Islet precursor cell (in vitro differentiated cells): Measurements from ENCODE around the gene IGSF10.
"Not testable (repeated sequence)": the region's sequence is repeated elsewhere in the genome, so short reads cannot be mapped to it uniquely, and the experiment has no call there.

Experiments
- DNase-seq: peaks from one replicate; pipeline ENCODE4 v3.0.0-alpha.2; 2018

The IGSF10 gene, protein sequence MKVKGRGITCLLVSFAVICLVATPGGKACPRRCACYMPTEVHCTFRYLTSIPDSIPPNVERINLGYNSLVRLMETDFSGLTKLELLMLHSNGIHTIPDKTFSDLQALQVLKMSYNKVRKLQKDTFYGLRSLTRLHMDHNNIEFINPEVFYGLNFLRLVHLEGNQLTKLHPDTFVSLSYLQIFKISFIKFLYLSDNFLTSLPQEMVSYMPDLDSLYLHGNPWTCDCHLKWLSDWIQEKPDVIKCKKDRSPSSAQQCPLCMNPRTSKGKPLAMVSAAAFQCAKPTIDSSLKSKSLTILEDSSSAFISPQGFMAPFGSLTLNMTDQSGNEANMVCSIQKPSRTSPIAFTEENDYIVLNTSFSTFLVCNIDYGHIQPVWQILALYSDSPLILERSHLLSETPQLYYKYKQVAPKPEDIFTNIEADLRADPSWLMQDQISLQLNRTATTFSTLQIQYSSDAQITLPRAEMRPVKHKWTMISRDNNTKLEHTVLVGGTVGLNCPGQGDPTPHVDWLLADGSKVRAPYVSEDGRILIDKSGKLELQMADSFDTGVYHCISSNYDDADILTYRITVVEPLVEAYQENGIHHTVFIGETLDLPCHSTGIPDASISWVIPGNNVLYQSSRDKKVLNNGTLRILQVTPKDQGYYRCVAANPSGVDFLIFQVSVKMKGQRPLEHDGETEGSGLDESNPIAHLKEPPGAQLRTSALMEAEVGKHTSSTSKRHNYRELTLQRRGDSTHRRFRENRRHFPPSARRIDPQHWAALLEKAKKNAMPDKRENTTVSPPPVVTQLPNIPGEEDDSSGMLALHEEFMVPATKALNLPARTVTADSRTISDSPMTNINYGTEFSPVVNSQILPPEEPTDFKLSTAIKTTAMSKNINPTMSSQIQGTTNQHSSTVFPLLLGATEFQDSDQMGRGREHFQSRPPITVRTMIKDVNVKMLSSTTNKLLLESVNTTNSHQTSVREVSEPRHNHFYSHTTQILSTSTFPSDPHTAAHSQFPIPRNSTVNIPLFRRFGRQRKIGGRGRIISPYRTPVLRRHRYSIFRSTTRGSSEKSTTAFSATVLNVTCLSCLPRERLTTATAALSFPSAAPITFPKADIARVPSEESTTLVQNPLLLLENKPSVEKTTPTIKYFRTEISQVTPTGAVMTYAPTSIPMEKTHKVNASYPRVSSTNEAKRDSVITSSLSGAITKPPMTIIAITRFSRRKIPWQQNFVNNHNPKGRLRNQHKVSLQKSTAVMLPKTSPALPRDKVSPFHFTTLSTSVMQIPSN (N-terminal part only)

DNA sequence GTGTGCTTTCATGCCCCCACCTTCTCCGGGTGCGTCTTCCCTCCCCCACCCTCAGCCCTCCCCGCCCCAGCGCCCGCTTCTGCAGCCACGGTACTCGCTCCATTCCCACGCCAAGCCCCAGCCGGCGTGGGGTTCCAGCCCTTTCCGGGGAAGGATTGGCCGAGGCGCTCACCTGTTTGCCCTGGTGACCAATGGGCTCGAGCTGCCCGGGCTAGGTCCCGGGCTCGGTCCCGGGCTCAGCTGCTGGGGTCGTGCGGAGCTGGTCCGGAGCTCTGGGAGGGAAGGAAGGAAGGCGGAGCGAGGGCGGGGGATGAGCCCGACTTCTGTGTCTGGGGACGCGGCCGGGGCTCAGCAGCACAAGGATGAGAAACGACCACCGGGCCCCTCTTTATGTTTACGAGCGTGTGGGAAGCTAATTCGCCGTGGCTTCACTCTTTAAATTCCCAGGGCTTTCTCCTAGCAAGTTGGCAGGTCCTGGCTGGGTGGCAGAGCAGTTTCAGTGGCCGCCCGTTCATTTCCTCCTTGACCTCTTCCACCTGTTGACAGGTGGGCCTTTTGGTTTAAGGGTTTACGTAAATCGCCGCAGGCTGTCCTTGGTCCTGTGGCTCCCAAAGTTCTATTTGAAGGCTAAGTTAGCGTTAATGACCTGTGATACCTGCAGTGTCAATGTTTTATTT lies at the start of gene IGSF10:
TSS of gene IGSF10 (minus strand) at position 288 of the 677 bp plus-strand sequence. CDS start 2,352 bp downstream, outside the sequence.
- DNase-seq, result peak; percentile 83

GRCh38 chr3:151509468-151510135 lies 48.7 kb upstream of the IGSF10 start:
- not testable (repeated sequence) for DNase-seq

DNA sequence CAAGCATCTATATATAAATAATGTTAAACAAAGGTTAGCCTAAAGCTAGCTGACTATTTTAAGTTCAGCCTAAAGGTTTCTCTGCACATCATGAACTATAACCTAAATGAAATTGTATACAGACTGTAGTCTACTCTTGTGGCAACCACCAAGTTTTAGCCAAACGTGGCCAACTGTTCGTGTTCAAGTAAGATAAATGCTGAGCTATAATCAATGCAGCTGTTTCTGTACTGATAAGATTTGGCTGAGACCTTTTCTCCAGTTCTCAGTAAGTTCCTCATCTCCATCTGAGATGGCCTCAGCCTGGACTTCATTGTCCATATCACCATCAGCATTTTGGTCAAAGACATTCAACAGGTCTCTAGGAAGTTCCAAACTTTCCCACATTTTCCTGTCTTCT lies 43.7 kb upstream of the IGSF10 start:
- no peak for DNase-seq

- DNase-seq, result no peak
These were observed 42.2 kb upstream of the IGSF10 start for GRCh38 chr3:151503074-151503473.

- DNase-seq, result no peak
These were observed 41.2 kb upstream of the IGSF10 start for GRCh38 chr3:151501923-151502632.

- DNase-seq, result no peak
These were observed 40.5 kb upstream of the IGSF10 start for GRCh38 chr3:151501171-151501922.

GRCh38 chr3:151499168-151499567 lies 38.3 kb upstream of the IGSF10 start:
- no peak for DNase-seq

DNA sequence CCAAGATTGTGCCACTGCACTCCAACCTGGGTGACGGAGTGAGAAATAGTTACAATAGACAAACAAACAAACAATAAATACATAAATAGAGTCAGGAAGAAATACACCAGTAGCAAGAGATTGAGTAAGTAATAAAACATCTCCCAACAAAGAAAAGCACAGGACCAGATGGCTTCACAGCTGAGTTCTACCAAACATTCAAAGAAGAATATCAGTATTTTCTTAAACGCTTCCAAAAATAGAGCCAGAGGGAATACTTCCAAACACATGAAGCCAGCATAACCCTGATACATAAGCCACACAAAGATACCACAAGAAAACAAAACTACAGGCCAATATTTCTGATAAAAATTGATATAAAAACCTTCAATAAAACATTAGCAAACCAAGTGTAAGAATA lies 30.7 kb upstream of the IGSF10 start:
- no peak for DNase-seq

- not testable (repeated sequence) for DNase-seq
These were observed 27.0 kb upstream of the IGSF10 start for GRCh38 chr3:151487833-151488232.

DNA sequence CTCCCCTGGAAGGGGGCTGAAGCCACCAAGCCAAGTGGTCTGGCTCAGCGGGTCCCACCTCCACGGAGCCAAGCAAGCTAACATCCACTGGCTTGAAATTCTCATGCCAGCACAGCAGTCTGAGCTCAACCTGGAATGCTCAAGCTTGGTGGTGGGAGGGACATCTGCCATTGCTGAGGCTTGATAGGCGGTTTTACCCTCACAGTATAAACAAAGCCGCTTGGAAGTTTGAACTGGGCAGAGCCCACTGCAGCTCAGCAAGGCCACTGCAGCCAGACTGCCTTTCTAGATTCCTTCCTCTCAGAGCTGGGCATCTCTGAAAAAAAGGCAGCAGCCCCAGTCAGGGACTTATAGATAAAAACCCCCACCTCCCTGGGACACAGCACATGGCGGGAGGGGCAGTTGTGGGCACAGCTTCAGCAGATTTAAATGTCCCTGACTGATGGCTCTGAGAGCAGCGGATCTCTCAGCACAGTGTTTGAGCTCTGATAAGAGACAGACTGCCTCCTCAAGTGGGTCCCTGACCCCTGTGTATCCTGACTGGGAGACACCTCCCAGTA lies 23.2 kb upstream of the IGSF10 start:
- peak; percentile 57 for DNase-seq

DNA sequence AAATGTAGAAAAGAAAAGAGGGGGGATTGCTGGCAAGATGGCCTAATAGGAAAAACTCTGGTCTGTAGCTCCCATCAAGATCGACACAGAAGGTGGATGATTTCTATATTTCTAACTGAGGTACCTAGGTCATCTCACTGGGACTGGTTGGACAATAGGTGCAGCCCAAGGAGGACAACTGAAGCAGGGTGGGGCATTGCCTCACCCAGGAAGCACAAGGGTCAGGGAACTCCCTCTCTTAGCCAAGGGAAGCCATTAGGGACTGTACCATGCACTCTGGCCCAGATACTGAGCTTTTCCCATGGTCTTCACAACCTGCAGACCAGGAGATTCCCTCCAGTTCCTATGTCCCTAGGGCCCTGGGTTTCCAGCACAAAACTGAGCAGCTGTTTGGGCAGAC lies 22.6 kb upstream of the IGSF10 start:
- DNase-seq, result no peak

GRCh38 chr3:151480492-151480891 lies 19.6 kb upstream of the IGSF10 start:
- DNase-seq, result no peak

- no peak for DNase-seq
These were observed 18.6 kb upstream of the IGSF10 start for GRCh38 chr3:151479452-151479851.

DNA sequence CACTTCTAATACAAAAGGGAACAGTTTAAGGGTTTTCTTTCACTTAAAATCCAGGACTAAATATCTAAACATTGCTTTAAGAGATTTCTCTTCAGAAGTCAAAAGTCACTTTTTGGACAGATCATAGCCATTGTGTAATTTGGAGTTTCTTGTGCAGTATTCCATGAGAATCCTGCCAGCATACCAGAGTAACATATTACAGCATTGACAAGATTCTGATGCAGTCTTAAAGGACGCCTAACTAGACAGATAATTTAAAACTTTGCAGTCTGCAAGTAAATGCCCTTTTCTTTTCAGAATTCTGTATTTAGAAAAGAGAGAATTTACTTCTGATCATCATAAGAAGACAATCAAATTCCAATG lies 17.5 kb upstream of the IGSF10 start:
- DNase-seq, result no peak

DNA sequence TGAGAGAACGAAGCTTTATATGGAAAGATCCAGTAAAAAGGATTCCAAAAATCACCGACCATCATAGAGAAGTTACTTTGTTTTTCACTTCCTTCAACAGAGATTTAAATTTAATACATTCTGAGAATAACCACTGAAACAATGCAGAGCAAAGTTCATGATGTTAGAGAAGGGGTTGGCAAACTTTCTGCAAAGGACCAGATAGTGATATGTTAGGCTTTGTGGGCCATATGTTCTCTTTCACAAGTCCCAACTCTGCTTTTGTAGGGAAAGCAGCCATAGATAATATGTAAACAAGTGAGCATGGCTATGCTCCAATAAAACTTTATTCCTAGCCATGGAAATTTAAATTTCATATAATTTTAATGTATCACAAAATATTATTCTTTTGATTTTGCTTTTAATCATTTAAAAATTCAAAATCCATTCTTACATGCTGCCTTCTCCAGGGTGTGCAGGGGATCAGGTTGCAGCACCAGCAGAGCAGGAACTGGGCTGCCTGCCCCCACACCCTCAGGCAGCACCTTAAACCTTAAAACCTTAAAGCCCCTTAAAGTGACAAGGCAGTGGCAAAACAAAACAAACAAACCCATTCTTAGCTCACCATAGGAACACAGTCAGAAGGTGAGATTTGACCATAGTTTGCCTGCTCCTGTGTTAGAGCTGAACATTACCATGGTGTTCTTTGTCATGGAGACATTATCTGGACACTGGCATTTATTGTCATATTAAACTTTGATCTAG lies 16.9 kb upstream of the IGSF10 start:
- DNase-seq, result peak; percentile 54

- peak; percentile 66 for DNase-seq
These were observed 15.6 kb upstream of the IGSF10 start for GRCh38 chr3:151476344-151477018.

- DNase-seq, result peak; percentile 70
These were observed 7.5 kb upstream of the IGSF10 start for GRCh38 chr3:151468284-151468917.

DNA sequence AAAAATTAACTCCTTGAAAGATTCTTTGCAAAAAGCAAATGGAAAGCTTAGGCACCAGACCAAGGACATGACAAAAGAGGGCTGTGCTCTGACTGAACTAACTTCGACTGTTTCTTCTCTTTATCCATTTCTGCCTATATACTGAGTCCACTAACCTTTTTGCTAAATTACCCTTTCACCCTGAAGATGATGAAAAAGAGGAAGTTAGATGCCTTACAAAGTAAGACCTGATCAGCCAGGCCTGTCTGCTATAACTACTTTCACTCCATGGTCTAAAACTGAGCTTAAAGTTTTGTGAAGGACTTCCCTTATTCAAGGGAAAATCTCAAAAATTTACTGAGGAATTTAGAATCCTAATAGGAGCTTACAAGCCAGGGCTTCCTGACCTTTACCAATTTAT lies 6.2 kb upstream of the IGSF10 start:
- no peak for DNase-seq
